ENCODE data around the gene COLEC12.

- no peak for TF ChIP-seq CTCF (IDR thresholded peaks at IDR 0.05)
- no peak for TF ChIP-seq POLR2A (IDR thresholded peaks at IDR 0.05)
- TF ChIP-seq EP300 (IDR thresholded peaks at IDR 0.05) = no peak
These were observed 18.7 kb upstream of the COLEC12 start for GRCh38 chr18:519019-519879.
